Measurements from ENCODE around the gene SORD.
"Not testable (repeated sequence)": the region's sequence is repeated elsewhere in the genome, so short reads cannot be mapped to it uniquely, and the experiment has no call there.

Gene SORD

DNA sequence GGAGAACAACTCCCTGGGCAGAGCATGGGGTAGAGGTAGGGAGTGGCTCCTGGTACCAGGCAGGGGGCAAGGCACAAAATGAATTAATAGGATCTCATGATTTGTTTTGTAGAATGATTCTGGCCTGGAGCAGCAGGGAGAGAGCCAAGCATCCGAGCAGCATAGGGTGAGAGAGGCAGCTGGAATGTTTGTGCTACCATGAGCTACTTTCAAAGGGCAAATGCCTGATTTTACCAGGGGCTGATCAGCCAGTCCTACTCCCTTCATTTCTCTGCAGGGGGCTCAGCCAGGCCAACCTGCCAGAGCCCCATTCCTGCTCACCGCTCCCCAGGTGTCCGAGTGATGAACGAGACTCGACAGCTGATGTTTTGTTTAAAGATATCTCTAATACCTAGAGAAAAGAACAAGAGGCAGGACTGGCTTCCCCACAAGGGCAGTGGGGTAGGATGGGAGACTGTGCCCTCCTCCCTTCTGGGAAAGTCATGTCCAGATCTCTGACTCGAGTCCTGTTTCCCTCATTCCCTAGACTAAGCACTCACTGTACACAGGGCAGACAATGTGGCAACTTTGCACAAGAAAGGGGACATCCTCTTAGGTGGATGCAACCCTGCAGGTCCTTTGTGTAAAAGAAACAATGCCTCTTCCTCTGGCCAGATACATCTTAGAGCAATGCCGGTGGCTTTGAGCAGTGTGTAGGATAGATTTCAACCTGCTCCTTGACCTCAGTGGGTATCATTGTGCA is 78.1 kb downstream of the SORD start:
- DNase-seq, result no peak

DNA sequence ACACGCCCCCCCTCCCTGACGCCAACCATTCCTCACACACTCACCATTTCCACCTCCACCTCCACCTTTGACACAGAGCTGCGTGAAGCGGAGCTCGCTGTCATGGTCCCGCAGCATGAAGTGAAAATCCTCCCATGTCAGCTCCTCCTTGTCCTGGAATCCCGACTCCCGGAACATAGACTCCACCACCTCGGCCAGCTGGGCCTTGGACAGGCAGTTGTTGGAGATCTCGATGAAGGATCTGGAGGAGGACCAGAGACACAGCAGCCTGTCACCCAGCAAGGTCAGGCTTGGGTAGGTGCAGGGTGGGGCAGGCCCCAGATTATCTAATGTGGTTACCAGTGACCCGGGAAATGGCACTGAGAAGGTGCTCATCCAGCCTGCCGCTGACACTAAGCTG is 78.8 kb downstream of the SORD start:
- no peak for DNase-seq

DNA sequence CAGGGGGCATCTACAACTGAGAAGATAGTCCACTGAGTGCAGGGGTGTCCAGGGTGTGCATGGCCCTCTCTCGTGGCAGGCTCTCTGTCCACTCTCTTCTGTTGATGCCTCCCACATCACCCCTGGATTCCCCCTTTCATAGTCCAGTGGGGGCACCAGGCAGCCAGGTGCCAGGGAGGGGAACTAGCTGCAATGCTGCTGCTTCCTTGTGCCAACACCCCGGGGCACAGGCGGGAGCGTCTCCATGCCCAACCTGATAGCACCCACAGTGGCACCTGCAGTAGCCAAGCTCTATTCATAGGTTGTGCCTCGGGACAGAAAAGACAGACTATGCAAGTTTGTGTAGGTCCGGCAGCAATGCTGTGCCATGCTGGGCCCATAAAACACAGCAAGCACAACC is 79.2 kb downstream of the SORD start:
- DNase-seq, result no peak

DNA sequence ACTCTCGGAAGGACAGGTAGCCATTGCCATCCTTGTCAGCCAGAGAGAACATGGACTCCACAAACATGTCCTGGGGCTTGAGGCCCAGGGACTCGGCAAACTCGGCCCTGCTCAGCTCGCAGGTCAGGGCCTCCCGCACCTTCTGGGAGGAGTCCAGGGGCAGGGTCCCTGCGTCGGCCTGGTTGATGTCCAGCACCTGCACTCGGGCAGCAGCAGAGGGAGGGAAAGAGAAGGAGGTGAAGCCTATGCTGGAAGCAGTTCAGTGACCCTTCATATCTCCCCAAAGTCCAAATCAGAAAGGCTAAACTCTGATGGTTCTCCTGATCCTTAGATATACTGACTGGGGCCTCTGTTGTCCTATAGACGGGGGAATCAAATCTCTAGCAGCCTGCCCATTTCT is 81.2 kb downstream of the SORD start:
- not testable (repeated sequence) for DNase-seq

DNA sequence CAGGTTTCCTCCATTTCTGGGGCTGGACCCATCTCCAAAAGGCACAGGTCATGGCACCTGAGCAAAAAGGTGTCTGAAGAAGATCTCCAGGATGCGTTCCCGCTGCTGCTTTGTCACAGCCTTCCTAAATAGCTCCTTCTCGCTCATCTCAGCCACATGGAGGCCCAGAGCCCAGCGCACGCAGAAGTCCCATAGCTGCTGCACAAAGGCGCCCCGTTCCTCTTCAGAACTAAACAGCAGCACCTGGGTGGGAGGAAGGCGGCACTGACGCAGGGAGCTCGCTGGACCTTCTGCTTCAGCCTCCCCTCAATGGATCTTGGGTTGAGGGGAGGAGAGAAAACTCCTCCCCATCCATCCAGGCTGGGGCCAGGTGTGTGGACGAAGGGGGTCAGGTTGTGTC is 82.6 kb downstream of the SORD start:
- no peak for DNase-seq

DNA sequence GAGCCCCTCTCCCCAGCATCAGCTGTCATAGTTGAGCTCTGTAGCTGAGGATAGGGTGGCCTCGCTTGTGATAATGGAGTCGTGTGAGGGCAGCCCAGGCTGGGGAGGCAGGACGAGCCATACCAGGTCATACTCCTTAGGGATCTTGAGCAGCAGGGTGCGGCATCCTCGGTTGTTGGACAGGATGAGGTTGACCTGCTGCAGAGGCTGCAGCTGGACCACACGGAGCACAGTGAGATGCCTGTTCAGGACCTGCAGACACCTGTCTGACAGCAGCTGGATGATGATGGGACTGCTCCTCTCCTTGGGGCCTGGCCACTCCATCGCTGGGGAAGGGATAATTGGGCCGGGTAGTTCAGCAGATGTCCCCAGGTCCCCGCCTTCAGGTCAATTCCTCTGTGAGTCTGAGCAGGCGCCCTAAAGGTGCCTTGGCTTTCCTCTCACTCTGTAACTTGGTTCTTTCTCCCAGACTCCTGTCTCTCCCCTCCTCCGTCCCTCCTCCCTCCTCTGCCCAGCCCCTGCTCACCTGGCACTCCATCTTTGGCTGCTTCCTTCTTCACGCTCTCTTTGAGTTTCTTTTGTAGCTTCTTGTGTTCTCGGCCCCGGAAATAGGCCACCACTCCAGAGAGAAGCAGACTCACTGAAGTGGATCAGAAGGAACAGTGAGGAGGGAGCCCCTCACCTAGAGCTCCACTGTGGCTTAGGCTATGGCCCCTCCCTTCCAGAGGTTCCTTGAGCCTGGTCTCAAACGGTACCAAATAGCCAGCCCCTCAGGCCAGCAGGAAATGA is 83.2 kb downstream of the SORD start:
- no peak for DNase-seq

DNA sequence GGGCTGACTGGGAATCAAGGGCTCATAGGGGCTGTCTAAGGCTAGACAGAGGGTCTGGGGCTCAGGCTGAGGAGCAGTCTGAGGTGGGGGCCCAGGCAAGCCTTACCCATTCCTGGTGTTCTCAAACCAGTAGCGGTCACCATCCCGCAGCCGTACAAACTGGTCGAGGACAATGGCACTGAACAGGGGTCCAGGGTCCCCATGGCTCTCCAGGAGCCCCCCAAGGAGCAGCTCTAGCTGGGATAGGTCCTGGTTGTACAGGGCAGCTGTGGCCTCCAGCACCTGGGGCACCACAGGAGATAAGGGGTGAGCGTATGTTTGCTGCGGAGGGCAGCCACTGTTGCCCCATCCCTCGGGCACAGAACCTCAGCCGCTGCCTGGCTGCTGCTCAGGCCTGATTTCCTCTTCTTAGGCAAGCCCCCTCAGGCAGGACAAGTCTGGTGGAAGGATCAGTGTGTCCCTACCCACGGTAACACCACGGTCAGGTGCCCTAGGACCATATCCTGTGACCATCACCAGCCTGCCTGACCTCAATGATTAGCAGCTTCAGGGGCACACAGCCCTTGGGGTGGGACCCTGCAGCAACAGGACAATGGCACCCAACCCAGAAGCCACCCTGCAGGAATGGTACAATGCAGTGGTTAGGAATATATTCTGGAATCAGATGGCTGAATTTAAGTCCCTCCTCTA is 85.1 kb downstream of the SORD start:
- no peak for DNase-seq

DNA sequence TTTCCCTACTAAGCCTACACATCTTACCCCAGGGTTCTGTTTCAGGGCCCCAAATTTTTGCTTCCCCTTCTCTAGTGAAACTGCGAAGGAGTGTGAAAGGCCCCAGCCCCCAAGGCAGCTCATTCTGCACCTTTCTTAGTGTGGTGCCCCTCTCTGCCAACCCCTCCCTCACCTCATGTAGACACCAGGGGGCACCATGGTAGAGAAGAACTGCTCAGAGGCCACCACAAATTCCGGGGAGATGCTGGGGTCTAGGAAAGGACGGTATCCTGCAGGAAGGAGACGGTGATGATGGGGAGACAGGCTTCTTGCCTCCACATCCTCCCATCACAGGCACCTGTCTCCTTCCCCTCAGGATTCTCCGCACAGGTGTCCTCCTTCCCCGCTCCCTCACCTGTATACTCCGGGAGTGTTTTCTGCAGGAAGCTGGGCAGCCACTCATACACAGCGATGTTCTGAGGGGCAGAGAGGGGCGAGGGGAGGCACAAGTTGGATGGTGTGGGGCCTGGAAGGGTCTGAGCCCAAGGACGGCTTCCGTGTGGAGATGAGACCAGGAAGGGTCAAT is 87.3 kb downstream of the SORD start:
- DNase-seq, result no peak

DNA sequence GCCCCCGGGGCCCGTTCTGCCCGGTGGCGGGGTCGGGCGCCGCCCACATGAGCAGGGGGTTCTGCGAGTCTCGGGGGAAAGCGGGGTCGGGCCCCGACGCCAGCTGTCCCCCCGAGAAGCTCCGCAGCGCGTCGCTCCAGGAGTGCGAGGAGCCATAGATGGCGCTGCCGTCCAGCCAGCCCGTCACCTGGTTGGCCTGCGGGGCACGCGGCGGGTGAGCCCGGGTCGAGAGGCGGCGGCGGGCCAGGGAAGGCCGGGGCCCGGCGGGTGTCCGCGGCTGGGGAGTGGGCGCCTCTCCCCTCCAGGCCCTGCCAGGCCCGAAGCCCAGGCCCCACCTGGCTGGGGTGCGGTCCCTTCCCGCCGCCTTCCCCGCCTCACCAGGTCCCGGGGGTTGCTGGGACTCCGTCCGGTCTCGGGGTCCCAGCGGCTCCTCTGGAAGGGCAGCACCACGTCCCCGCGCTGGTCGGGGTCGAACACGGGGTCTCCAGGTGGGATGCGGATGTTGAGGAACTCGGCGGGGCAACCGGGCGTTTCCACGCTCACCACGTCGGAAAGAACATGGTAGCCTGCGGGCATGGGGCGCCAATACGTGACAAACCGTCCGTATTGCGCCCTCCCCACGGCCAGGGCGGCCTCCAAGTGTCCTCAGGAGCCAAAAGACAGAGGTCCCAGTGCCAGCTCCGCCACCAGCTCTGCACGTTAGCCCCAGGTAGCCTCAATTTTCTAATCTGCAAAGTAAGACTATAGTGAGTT is 88.6 kb downstream of the SORD start:
- DNase-seq, result no peak

DNA sequence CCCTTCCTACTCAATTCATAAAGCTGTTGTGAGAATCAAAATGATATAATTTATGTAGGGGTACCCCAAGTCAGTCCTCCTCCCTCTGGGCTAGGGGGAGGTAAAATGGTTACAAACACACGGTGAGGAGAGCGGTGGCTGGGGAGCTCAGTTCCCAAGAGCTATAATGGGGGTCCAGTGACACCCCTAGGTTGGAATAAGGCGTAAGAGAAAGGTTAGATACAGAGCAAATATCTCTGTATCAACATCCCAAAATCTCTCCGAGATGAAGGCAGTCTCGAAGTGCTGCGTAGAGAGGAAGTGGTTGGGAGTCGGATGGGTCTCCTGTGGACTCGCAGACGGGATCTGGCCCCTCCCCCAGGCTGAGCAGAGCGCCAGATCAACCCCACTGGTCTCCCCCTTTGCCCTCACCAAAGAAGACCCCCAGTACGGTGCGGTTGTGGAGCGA is 89.2 kb downstream of the SORD start:
- DNase-seq, result no peak

DNA sequence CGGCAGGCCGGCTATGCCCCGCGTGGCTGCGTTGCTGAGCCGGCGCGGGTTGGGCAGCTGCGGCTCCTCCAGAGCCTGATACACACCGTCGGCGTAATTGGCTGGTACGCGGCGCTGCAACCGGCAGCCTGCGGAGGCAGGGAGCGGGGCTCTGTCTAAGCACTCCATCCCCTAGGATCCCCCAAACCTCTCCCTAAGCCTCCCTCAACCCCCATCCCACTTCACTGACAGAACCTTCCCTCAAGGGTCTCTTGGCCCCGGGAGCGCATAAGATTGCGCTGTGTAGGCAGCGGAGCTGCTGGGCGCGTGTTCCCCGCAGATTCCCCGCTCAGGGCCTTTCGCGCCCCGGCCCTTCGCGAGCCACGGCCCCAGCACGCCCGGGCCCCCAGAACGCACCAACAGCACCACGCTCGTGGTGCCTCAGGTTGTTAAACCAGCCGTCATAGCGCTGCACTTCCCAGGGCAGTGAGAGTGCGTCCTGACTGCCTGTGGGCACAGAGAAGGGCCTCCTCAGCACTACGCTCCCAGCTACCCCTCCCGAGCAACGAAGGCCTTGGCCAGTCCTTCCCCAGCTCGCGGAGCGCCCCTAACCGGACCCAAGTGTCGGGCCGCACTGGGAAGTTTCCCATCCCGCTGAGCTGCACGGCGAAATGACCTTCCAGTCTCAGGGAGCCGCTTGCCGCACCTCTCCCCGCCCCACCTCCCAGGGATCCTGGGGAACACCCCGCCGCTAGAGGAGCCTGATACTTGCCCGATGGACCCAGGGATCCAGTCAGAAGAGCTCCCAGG is 89.8 kb downstream of the SORD start:
- DNase-seq, result no peak

DNA sequence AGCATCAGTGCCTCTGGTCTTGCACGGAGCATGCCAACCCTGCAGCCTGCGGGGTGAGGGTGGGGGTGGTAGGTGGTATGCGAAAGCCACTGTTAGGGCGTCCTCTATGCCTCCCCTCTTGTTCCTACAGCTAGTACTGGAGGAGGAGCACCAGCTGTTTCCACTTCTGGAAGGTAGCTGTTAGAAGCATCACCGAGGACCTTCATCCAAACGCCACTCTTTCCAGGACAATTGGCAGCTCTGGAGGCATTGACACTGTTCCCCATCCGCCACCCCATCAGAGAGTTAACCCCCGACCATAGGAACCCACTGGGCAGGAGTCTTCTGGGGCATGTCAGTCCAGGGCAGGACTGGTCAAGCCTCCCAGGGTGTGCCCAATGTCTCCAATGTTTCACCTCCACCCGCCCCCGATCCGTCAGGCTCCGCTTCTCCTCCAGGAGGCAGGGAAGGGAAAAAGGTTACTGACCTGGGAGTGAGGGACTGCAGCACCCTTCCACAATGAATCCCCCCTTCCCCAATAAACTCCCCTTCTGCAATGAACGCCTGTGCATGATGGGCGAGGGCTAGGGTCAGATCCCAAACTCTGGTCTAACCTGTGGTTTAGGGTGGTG is 90.5 kb downstream of the SORD start:
- no peak for DNase-seq

DNA sequence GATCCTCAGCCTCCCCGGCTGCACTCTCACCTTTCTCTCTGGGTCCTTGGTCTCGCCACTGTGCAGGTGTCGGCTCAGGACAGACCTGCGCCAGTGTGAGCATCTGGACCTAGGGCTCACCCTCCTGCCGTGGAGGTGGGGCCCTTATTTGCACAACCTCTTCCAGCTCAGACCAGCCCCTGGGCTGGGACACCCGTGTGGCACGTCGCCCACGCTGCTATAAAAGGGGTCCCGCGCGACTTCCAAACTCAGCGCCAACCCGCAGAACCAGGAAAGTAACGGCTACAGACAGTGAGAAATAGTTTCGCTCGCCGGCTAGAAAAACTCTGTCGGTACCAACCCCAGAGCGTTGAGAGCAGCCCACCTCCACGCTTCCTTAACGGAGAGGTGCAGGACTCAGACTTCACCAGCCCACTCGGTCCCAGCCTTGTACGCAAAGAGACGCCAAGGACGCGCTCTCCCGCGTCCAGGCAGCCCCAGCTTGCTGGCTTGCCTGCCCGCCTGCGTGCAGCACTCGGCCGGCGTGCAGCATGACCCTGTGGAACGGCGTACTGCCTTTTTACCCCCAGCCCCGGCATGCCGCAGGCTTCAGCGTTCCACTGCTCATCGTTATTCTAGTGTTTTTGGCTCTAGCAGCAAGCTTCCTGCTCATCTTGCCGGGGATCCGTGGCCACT is 91.2 kb downstream of the SORD start, which contains the start of the genes DUOX2 and DUOXA2:
Gene DUOX2, minus strand, starts transcription at position 97 of the 675 bp plus-strand sequence. CDS start 761 bp downstream, outside the sequence.
Gene DUOXA2, plus strand, starts transcription at position 251 of the 675 bp plus-strand sequence. Its CDS starts 280 bp downstream, at position 531.
- DNase-seq, result no peak

DNA sequence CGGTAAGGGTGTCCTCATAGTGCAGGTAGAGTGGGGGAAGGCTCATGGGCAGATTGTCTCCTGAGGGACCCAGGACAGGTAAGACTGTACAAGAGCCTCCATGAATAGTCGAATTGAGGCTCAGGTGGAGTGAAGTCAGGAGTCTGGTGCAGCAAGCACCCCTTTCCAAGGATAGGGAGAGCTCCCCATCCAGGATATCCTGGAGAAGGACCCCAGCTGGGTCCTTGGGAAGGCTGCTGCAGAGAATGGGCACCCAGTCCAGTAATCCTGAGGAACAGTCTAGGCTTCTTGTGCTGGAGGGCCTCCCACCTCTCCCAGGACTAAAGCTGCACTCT is 91.7 kb downstream of the SORD start:
- no peak for DNase-seq

DNA sequence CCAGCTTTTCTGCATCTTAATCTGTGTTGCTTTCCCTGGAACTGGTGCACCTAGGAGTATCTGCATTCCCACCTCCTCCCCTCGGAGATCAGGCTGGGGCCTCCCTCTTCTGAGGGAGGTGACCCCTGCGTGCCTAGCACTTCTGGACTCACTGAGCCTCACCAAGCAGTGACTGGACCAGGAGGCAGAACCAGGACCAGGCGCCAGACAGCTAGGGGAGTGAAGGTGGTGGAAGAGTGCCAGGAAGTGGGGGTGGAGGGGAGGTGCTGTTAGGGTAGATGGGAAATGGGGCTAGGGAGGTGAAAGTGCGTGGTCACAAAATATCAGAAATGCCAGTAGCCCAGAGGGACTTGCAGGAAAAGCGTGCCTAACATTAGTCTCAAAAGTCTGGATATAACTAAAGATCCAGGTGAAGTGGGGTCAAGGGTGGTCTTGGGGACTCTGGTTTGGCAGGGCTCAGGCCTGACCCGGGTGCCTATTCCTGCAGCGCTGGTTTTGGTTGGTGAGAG is 92.4 kb downstream of the SORD start:
- no peak for DNase-seq

DNA sequence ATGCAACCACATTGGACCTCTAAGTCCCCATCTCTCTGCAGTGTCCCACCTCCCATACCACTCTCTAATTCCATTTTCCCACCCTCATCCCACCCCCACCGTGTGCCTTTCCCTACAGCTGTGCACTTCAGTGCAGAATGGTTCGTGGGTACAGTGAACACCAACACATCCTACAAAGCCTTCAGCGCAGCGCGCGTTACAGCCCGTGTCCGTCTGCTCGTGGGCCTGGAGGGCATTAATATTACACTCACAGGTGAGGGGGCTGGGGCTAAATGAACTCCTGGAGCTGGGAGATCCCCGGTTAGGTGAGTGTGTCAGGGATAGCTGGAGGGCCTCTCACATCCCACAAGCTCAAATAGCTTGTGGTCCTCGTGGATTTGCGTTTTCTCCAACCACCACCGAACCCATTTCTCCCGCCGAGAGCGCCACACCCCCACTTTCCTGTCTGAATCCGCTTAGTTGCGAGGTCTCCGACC is 93.0 kb downstream of the SORD start:
- no peak for DNase-seq

DNA sequence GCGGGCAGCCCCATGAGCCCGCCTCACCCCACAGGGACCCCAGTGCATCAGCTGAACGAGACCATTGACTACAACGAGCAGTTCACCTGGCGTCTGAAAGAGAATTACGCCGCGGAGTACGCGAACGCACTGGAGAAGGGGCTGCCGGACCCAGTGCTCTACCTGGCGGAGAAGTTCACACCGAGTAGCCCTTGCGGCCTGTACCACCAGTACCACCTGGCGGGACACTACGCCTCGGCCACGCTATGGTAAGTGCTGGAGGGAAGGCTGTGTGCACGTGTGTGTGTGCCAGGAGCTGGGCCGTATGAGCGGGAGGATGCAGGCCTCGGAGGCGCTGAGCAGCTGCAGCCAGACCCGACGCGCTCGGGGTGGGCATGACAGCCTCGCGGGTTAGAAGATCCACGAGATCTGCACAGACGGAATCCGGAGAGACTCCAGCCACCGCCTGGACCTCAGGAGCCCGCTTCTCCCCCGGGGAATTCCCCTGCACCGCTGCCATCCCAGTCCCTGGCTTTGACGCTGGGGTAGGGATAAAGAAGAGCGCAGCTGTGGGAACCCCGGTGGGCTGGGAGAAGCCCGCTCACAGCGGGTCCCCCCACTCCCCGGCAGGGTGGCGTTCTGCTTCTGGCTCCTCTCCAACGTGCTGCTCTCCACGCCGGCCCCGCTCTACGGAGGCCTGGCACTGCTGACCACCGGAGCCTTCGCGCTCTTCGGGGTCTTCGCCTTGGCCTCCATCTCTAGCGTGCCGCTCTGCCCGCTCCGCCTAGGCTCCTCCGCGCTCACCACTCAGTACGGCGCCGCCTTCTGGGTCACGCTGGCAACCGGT is 93.7 kb downstream of the SORD start:
- DNase-seq, result no peak

DNA sequence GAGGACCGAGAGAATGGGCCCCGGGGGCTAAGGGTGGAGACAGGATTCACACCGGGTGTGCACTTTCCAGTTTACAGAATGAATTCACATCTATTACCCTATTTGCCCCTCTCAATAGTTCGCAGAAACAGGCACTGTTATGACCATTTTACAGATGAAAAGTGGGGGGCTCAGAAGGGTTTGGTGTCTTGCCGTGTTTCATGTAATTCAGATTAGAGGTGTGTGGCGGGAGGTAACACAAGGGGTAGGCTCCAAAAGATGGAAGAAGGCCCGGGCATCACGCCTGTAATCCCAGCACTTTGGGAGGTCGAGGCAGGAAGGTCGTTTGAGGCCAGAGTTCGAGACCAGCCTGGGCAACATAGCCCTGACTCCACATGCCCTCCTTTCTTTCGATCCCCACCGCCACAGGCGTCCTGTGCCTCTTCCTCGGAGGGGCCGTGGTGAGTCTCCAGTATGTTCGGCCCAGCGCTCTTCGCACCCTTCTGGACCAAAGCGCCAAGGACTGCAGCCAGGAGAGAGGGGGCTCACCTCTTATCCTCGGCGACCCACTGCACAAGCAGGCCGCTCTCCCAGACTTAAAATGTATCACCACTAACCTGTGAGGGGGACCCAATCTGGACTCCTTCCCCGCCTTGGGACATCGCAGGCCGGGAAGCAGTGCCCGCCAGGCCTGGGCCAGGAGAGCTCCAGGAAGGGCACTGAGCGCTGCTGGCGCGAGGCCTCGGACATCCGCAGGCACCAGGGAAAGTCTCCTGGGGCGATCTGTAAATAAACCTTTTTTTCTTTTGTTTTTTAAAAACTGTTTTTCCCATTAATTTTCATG is 94.5 kb downstream of the SORD start:
- no peak for DNase-seq
